Omental fat pad (tissue), 4 donors: ENCODE data around the gene ALPP. TPM values are rescaled to one million over a fixed set of nuclear protein-coding genes. Genes with fewer than 3 reads are reported as not detected.

Source experiments
- ATAC-seq: fragments of 150-250 bp; one replicate; pipeline ENCODE4 v1.9.1; 2016; ENCODE audit warnings: mild to moderate bottlenecking, moderate library complexity; ENCODE audit not compliant: low FRiP score
- DNase-seq: peaks from one replicate; pipeline ENCODE4 v3.0.0-alpha.2; 2019; ENCODE audit warnings: low spot score
- total RNA-seq, 4 donors: library from RNA; depleted of rRNA; stranded (reverse); fragments of >200 nt; gene quantifications; one replicate each; pipeline ENCODE4 v1.1.0, GENCODE V29; 2016
- TF ChIP-seq, protein P1 (sequence below), 3 donors: fragments of 450-650 bp; IDR thresholded peaks; one replicate each; pipeline ENCODE4 v1.5.1; 2016 to 2017; ENCODE audit warnings: antibody characterized with exemption in 3 of 3, mild to moderate bottlenecking in 3 of 3, moderate library complexity in 2 of 3

The ALPP gene
- total RNA-seq, 4 donors from 2014 or later = not detected

DNA sequence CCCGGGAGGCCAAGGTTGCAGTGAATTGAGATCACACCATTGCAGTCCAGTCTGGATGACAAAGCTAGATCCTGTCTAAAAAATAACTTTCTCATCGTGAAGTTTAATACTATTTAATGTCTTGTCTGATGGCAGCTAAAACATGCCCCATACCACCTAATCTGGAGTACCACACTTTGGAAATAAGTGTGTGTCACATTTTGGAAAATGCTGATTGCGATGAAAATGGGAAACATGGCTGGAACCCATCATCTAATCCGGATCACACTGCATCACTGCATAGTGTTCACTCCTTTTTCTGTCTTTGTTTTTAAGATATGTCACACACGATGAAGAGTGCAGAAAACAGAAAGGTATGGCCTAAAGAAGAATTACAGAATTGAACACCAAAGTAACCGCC, 31.2 kb upstream of the ALPP start:
- DNase-seq (no peak), ATAC-seq (no peak)
- TF ChIP-seq, protein P1, sequence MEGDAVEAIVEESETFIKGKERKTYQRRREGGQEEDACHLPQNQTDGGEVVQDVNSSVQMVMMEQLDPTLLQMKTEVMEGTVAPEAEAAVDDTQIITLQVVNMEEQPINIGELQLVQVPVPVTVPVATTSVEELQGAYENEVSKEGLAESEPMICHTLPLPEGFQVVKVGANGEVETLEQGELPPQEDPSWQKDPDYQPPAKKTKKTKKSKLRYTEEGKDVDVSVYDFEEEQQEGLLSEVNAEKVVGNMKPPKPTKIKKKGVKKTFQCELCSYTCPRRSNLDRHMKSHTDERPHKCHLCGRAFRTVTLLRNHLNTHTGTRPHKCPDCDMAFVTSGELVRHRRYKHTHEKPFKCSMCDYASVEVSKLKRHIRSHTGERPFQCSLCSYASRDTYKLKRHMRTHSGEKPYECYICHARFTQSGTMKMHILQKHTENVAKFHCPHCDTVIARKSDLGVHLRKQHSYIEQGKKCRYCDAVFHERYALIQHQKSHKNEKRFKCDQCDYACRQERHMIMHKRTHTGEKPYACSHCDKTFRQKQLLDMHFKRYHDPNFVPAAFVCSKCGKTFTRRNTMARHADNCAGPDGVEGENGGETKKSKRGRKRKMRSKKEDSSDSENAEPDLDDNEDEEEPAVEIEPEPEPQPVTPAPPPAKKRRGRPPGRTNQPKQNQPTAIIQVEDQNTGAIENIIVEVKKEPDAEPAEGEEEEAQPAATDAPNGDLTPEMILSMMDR (IDR thresholded peaks at IDR 0.05) = no peak

DNA sequence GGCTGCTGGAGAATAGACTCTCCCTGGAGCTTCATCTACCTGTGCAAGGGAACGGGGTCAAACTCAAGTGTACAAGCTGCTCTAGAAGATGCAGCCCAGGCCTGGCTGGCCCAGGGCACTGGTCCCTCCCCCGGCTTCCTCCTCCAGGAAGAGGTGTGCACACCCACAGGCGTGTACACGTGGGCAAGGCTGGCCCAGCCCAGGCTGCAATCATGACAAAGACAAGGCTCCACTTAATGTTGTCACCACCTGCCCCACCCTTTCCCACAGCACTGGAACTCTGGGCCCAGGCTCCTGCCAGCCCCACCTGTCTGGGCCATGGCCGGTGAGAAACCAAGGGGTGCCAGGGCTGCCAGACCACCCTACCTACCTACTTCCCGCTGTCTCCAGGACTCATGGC, 29.6 kb upstream of the ALPP start:
- ATAC-seq = no peak
- TF ChIP-seq, protein P1 (IDR thresholded peaks at IDR 0.05) = no peak
- DNase-seq = no peak

DNA sequence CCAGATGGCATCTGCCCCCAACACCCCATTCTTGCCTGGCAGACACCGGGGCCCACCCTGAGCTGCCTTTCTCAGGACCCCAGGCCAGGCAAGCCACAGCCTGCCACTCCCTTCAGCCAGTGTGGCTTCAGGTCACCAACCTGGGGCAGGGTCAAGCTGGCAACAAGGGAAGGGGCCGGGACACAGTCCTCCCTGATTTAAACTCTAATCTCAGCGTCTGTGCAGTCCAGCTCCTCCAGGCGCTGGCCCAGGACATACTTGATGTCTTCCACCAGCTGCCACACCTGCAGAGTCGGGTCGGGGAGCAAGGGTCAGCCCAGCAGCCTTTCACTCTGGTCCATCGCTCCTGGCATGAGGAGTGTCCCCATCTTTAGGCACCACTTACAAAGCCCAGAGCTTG, 29.0 kb upstream of the ALPP start:
- no peak for ATAC-seq
- TF ChIP-seq, protein P1 (IDR thresholded peaks at IDR 0.05) = no peak

DNA sequence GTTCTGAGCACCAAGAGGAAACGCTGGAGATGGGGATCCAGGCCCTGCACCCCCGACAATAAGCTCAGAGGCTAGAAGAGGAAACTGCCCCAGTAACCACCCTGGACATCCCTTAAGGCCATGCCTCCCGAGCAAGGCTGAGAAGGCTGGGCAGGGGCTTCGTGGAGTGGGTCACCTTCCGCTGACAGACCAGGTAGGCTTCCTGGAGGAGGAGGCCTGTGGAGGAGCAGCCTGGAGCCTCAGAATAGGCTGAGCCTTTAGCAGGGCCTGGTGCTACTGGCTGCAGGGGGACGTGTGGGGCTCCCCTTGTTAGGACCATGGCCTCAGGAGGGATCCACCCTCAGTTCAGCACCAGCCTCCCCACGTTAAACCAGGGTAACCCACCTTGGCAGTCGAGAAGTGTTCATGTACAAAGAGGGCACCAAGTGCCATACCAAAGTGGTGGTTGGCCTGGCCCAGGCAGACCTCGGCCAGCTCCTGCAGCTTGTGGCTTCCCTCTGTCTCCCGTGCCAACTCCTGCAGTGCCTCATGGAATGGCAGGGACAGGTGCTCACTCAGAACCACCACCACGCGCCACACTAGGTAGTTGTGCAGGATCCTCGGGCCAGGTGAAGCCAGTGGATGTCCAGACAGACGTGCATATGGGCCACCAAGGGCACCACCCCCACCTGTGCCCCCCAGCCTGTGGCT, 28.5 kb upstream of the ALPP start:
- ATAC-seq (no peak), DNase-seq (no peak)
- TF ChIP-seq, protein P1 (IDR thresholded peaks at IDR 0.05) = no peak

More for the DNA sequence above, 29.0 kb upstream of the ALPP start:
- no peak for DNase-seq

DNA sequence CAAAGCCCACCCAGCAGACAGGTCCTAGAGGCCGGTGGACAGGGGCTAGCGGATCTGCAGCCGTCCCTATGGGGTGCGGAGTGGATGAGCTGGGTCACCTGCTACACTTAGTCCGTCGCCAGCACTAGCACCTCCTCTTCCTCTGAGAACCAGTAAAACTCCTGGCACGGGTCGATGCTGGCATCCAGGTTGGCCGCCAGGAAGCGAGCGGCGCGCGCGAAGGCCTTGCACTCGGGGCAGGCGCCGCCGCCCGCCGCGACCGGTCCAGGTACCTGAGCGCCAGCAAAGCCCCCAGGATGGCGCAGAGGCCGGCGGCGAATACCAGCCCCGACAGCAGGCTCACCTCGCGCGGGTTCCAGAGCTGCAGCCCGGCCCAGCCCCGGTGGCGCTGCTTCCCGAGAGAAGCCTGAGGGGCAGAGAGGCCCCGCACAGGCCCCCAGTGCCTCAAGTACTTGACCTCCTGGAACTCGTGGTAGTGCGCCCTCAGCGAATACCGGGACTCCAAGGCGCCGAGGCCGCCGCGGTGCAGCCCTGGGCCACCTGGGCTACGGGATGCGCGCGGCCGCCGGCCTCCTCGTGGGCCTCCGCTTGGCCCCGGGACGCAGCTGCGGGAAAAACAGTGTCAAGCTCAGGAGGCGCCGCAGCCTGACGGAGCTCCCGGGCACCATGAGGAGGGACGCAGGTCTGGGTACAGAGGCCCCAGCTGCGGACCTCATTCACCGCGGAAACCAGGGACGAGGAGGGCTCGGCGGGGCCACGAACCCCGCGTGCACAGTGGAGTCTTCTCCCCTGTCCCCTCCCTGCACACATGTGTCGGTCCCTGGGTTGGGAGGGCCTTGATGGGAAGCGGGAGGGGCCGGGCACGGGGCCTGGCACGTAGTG, 27.5 kb upstream of the ALPP start:
- TF ChIP-seq, protein P1 (IDR thresholded peaks at IDR 0.05) = no peak
- DNase-seq (no peak), ATAC-seq (no peak)

DNA sequence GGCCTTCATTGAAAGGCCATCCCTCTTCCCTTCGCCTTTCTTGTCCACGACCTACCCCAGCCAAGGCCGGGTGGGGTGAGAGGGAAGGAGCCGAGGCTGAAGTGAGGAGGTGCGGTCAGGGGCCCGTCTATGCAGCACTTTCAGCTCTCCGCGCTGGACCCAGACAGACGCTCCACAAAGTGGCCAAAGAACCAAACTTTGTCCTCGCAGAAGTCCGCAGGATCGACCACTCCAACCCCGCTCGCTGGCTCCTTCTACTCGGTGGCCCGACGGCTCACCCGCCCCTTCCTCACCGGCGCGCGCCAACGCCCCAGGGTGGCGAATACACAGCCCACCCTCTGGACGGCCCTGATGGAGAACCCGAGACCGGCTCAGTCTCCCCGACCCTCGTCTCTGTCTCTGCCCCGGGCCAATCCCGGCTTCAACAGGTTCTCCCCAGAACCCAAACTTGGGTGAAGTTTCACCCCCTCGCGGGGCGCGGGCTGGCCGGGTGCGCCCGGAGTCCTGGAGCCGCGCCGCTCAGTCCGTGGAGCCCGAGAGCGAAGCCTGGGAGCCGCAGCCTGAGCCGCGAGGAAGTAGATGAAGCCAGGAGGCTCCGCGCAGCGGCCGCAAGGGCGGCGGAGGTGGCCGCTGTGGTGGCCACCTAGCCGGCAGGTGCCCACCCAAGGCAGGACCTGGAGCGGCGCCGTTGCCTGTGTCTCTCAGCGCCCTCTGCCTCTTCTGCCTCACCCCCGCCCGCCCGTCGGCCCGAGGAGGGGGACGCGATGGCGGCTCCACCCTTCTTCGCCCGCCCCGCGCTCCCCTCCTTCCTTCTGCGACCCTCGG, 26.7 kb upstream of the ALPP start:
- DNase-seq = no peak
- no peak for ATAC-seq
- TF ChIP-seq, protein P1 (IDR thresholded peaks at IDR 0.05) = no peak
